Endothelial cell (in vitro differentiated cells): Measurements from ENCODE around the gene THSD4. TPM values are rescaled to one million over a fixed set of nuclear protein-coding genes. Genes with fewer than 3 reads are reported as not detected.

Experiments used
- DNase-seq: peaks from one replicate; pipeline ENCODE4 v3.0.0; 2021; ENCODE audit warnings: low spot score
- H3K27ac Mint-ChIP-seq: one replicate; pipeline ENCODE4 v1.8.0; 2021; ENCODE audit warnings: mixed read lengths, inconsistent platforms; ENCODE audit not compliant: unreplicated experiment
- H3K27me3 Mint-ChIP-seq: one replicate; pipeline ENCODE4 v1.8.0; 2021; ENCODE audit warnings: mild to moderate bottlenecking, moderate library complexity, mixed read lengths, inconsistent platforms; ENCODE audit not compliant: unreplicated experiment
- H3K36me3 Mint-ChIP-seq: one replicate; pipeline ENCODE4 v1.8.0; 2021; ENCODE audit warnings: mild to moderate bottlenecking, low read depth, mixed read lengths, inconsistent platforms; ENCODE audit not compliant: unreplicated experiment
- H3K4me1 Mint-ChIP-seq: one replicate; pipeline ENCODE4 v1.8.0; 2021; ENCODE audit warnings: mild to moderate bottlenecking, mixed read lengths, inconsistent platforms; ENCODE audit not compliant: unreplicated experiment
- H3K4me3 Mint-ChIP-seq: one replicate; pipeline ENCODE4 v1.8.0; 2021; ENCODE audit warnings: mild to moderate bottlenecking, mixed read lengths, inconsistent platforms; ENCODE audit not compliant: unreplicated experiment
- H3K9me3 Mint-ChIP-seq: one replicate; pipeline ENCODE4 v1.8.0; 2021; ENCODE audit warnings: mixed read lengths, inconsistent platforms; ENCODE audit not compliant: unreplicated experiment
- CTCF ChIP-seq: fragments of 200-600 bp; sonication (generic); IDR thresholded peaks from one replicate; pipeline ENCODE4 v1.5.0; 2021; ENCODE audit warnings: antibody characterized with exemption; ENCODE audit not compliant: unreplicated experiment
- total RNA-seq: library from RNA; stranded (reverse); fragmentation: NEBNext Ultra II Directional; extraction: Animal tissue kit (Norgen Biotek cat#: 25700); gene quantifications from one replicate; pipeline ENCODE4 v1.2.1, GENCODE V29; 2021; ENCODE audit not compliant: unreplicated experiment

THSD4 gene
- total RNA-seq, 1 donor from 2014 or later, result 0.92 TPM

- no peak for DNase-seq
- Mint-ChIP-seq H3K4me1 (no peaks in the 10 kb centered on the region), H3K9me3 (no peaks in the 10 kb centered on the region), H3K27me3 (peaks cover 2% of the 10 kb centered on the region), H3K27ac (no peak overlapping the region), H3K4me3 (no peak overlapping the region), H3K36me3 (no peaks in the 10 kb centered on the region)
- no peak for TF ChIP-seq CTCF
Observed at GRCh38 chr15:71078506-71079207, 36.6 kb upstream of the THSD4 start.

GRCh38 chr15:71079208-71080044 lies 35.8 kb upstream of the THSD4 start:
- peak overlapping the region; percentile 25 for H3K27ac Mint-ChIP-seq
- no peak overlapping the region for H3K4me3 Mint-ChIP-seq
- DNase-seq, result no peak
- no peak for TF ChIP-seq CTCF
- no peaks in the 10 kb centered on the region for H3K9me3 Mint-ChIP-seq
- peaks cover 2% of the 10 kb centered on the region for H3K27me3 Mint-ChIP-seq
- H3K4me1 Mint-ChIP-seq, result no peaks in the 10 kb centered on the region
- H3K36me3 Mint-ChIP-seq, result no peaks in the 10 kb centered on the region

GRCh38 chr15:71080166-71080565 lies 35.1 kb upstream of the THSD4 start:
- Mint-ChIP-seq H3K4me1 (no peaks in the 10 kb centered on the region), H3K4me3 (no peak overlapping the region), H3K27ac (peak overlapping the region; percentile 25), H3K36me3 (no peaks in the 10 kb centered on the region), H3K27me3 (peaks cover 2% of the 10 kb centered on the region), H3K9me3 (no peaks in the 10 kb centered on the region)
- no peak for TF ChIP-seq CTCF
- no peak for DNase-seq

- no peak for TF ChIP-seq CTCF
- DNase-seq, result no peak
Observed at GRCh38 chr15:71080705-71081104, 34.6 kb upstream of the THSD4 start.

GRCh38 chr15:71082803-71083202 lies 32.5 kb upstream of the THSD4 start:
- no peak for TF ChIP-seq CTCF
- no peak for DNase-seq
- H3K9me3 Mint-ChIP-seq, result no peaks in the 10 kb centered on the region
- H3K27ac Mint-ChIP-seq, result no peak overlapping the region
- peaks cover 2% of the 10 kb centered on the region for H3K27me3 Mint-ChIP-seq
- no peaks in the 10 kb centered on the region for H3K4me1 Mint-ChIP-seq
- H3K4me3 Mint-ChIP-seq, result no peak overlapping the region
- H3K36me3 Mint-ChIP-seq, result no peaks in the 10 kb centered on the region

More at GRCh38 chr15:71080705-71081104, 34.6 kb upstream of the THSD4 start:
- Mint-ChIP-seq H3K27ac (no peak overlapping the region), H3K4me1 (no peaks in the 10 kb centered on the region), H3K36me3 (no peaks in the 10 kb centered on the region), H3K9me3 (no peaks in the 10 kb centered on the region), H3K4me3 (no peak overlapping the region), H3K27me3 (peaks cover 2% of the 10 kb centered on the region)
